Body of pancreas (tissue), 4 donors: Measurements from ENCODE around the gene HSPA6.
"Not testable (repeated sequence)": the region's sequence is repeated elsewhere in the genome, so short reads cannot be mapped to it uniquely, and the experiment has no call there.

Experiments used
- POLR2A ChIP-seq, 3 donors: fragments of 450-650 bp; IDR thresholded peaks; one replicate each; pipeline ENCODE4 v1.6.1; 2016; ENCODE audit warnings: antibody characterized with exemption in 3 of 3, mild to moderate bottlenecking in 2 of 3
- TF ChIP-seq, protein P1 (sequence below), 7 experiments: fragments of 450-650 bp in 4 of 7; fragments of 200-600 bp in 3 of 7; sonication (generic) in 3 of 7; IDR thresholded peaks; one replicate each; pipeline ENCODE4 v1.5.1; 2016 to 2019; ENCODE audit warnings: antibody characterized with exemption in 7 of 7

DNA sequence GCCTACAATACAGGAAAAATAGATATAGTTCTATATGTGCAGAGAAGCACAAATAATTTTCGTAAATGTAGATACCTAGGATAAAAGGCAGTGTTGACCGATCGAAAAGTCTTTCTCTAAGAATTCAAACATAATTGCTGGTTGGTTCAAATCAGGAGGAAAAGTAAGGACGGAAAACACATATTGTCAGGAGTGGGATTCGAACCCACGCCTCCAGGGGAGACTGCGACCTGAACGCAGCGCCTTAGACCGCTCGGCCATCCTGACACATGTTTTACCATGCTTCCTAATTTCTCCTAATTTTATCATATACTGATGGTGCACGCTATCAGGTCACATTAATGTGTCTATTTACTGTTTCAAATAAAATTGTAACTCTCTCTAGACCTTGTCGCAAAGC, 5.8 kb downstream of the HSPA6 start:
- TF ChIP-seq, protein P1, sequence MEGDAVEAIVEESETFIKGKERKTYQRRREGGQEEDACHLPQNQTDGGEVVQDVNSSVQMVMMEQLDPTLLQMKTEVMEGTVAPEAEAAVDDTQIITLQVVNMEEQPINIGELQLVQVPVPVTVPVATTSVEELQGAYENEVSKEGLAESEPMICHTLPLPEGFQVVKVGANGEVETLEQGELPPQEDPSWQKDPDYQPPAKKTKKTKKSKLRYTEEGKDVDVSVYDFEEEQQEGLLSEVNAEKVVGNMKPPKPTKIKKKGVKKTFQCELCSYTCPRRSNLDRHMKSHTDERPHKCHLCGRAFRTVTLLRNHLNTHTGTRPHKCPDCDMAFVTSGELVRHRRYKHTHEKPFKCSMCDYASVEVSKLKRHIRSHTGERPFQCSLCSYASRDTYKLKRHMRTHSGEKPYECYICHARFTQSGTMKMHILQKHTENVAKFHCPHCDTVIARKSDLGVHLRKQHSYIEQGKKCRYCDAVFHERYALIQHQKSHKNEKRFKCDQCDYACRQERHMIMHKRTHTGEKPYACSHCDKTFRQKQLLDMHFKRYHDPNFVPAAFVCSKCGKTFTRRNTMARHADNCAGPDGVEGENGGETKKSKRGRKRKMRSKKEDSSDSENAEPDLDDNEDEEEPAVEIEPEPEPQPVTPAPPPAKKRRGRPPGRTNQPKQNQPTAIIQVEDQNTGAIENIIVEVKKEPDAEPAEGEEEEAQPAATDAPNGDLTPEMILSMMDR (IDR thresholded peaks at IDR 0.05) = peak in 1 of 7 experiments; percentile 1
- not testable (repeated sequence) for TF ChIP-seq POLR2A (IDR thresholded peaks at IDR 0.05)
